GM10248 (cell line): ENCODE data around the gene COL6A1.

Source experiments
- CTCF ChIA-PET: fragments of 300-600 bp; sonication (Branson Sonifier 250); formaldehyde crosslinking; extraction: SDS; loops from one replicate; lab custom pipeline; 2021; ENCODE audit warnings: antibody characterized with exemption; lab: Yijun Ruan, JAX
- POLR2A ChIA-PET: fragments of 350-650 bp; sonication (Branson Sonifier 250); formaldehyde crosslinking; extraction: SDS; loops from one replicate; lab custom pipeline; 2020; ENCODE audit warnings: antibody characterized with exemption; lab: Yijun Ruan, JAX
- DNase-seq: peaks from one replicate; pipeline ENCODE4 v3.0.0; 2012; ENCODE audit errors: extremely low spot score
- TF ChIP-seq, protein P1 (sequence below): IDR thresholded peaks from 2 replicates; pipeline ENCODE4 v1.5.1; 2012; ENCODE audit warnings: mild to moderate bottlenecking, low read depth; ENCODE audit errors: extremely low read depth, missing control alignments, control extremely low read depth

The COL6A1 gene

DNA sequence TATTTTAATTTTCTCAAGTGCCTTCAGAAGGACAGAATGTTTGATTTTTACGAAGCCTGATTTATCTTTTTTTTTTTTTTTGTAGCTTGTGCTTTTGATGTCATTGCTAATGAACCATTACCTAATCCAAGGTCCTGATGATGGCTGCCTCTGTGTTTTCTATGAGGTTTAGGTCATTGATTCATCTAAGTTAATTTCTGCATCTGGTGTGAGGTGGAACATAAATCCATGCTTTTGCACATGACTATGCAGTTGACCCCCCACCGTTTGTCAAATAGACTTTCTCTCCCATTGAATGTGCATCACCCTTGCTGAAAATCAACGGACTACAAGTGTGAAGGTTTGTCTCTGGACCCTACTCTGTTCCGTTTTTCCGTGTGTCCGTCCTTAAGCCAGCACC lies 50.5 kb downstream of the COL6A1 start:
- TF ChIP-seq, protein P1, sequence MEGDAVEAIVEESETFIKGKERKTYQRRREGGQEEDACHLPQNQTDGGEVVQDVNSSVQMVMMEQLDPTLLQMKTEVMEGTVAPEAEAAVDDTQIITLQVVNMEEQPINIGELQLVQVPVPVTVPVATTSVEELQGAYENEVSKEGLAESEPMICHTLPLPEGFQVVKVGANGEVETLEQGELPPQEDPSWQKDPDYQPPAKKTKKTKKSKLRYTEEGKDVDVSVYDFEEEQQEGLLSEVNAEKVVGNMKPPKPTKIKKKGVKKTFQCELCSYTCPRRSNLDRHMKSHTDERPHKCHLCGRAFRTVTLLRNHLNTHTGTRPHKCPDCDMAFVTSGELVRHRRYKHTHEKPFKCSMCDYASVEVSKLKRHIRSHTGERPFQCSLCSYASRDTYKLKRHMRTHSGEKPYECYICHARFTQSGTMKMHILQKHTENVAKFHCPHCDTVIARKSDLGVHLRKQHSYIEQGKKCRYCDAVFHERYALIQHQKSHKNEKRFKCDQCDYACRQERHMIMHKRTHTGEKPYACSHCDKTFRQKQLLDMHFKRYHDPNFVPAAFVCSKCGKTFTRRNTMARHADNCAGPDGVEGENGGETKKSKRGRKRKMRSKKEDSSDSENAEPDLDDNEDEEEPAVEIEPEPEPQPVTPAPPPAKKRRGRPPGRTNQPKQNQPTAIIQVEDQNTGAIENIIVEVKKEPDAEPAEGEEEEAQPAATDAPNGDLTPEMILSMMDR: no peak
- ChIA-PET CTCF (no interaction called here), POLR2A (no interaction called here)
- DNase-seq: no peak

GRCh38 chr21:46033410-46034400 lies 52.1 kb downstream of the COL6A1 start:
- CTCF ChIA-PET: no interaction called here
- POLR2A ChIA-PET: no interaction called here
- no peak for DNase-seq
- TF ChIP-seq, protein P1: no peak

GRCh38 chr21:46035809-46036695 lies 54.5 kb downstream of the COL6A1 start:
- TF ChIP-seq, protein P1: no peak
- ChIA-PET CTCF (no interaction called here), POLR2A (no interaction called here)
- no peak for DNase-seq

GRCh38 chr21:46036696-46037330 lies 55.2 kb downstream of the COL6A1 start:
- ChIA-PET POLR2A (no interaction called here), CTCF (no interaction called here)
- DNase-seq: no peak
- TF ChIP-seq, protein P1: no peak

DNA sequence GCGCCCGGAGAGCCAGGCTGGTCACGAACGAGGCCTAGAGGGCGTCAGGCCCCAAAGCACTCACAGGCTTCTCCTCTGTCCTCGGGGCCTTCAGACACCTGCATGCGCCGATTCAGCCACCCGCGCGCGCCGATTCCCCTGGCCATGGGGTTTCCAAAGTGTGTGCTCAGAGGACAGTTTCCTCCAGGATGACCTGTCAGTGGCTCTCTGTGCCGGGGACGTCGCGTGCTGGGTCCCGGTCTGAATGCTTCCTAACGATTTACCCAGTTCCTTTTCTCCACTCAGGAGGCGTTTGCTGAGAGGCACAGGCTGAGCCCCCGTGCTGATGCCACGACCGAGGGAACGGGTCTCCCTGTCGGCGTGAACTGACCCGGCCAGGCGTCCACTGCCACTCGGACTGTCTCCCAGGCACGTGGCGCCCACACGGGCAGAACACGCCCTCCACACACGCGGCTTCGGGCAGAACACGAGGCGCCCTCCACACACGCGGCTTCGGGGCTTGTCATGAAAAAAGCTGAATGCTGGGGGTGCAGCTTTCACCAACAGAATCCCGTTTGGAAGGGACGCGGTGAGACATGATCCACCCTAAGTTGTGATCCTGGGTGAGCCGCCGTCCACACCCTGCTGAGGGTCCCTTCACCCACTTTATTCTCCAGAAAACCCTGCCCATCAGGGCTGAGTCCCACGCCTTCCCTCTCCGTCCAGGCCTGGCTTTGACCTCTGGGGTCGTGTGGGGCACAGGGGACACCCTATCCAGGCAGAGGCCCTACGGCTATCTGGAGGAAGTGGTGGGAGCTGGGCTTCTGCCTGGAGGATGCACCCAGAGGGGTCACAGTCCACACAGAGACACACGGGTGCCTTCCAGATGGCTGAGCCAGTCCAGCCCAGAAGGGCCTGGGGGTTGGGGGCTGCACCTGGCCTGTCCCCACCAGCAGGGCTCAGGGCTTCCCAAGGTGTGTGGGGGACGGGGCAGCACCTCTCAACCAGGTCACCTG lies 56.1 kb downstream of the COL6A1 start:
- ChIA-PET POLR2A (no interaction called here), CTCF (no interaction called here)
- TF ChIP-seq, protein P1: no peak
- peak; percentile 9 for DNase-seq
